GM19397 (cell line): ENCODE measurements around the gene PNMA6F.
"Not testable (repeated sequence)": the region's sequence is repeated elsewhere in the genome, so short reads cannot be mapped to it uniquely, and the experiment has no call there.

Experiments
- ATAC-seq: cut with Tn5 transposase; IDR thresholded peaks from one replicate; pipeline ENCODE4 v1.9.1; 2021; ENCODE audit warnings: mild to moderate bottlenecking, moderate library complexity; ENCODE audit not compliant: unreplicated experiment

Gene PNMA6F

GRCh38 chrX:153336121-153336894 is 14.7 kb upstream of the PNMA6F start:
- peak; percentile 39 for ATAC-seq

GRCh38 chrX:153334654-153335295 is 13.2 kb upstream of the PNMA6F start:
- ATAC-seq = no peak

GRCh38 chrX:153333821-153334653 is 12.5 kb upstream of the PNMA6F start, which contains the start of gene ZNF275:
Gene ZNF275 (plus strand): TSS chrX:153334153. CDS start chrX:153336680, 2,527 bp downstream.
- peak; percentile 95 for ATAC-seq

- ATAC-seq = no peak
Measured at GRCh38 chrX:153333266-153333665, 11.7 kb upstream of the PNMA6F start.

- no peak for ATAC-seq
Measured at GRCh38 chrX:153327561-153327960, 6.0 kb upstream of the PNMA6F start.

- ATAC-seq = no peak
Measured at GRCh38 chrX:153320555-153321184, 897 bp downstream of the PNMA6F start.

GRCh38 chrX:153320047-153320443 is 1.5 kb downstream of the PNMA6F start:
- ATAC-seq = not testable (repeated sequence)

- no peak for ATAC-seq
Measured at GRCh38 chrX:153319295-153320046, 2.1 kb downstream of the PNMA6F start.

- ATAC-seq = no peak
Measured at GRCh38 chrX:153318811-153319210, 2.8 kb downstream of the PNMA6F start.

- no peak for ATAC-seq
Measured at GRCh38 chrX:153317996-153318722, 3.4 kb downstream of the PNMA6F start.

- ATAC-seq = no peak
Measured at GRCh38 chrX:153317306-153317705, 4.3 kb downstream of the PNMA6F start.

GRCh38 chrX:153312842-153313241 is 8.7 kb downstream of the PNMA6F start:
- no peak for ATAC-seq

GRCh38 chrX:153312041-153312440 is 9.5 kb downstream of the PNMA6F start:
- no peak for ATAC-seq

GRCh38 chrX:153310901-153311300 is 10.7 kb downstream of the PNMA6F start:
- ATAC-seq = no peak

- ATAC-seq = no peak
Measured at GRCh38 chrX:153307276-153308178, 14.0 kb downstream of the PNMA6F start.

- ATAC-seq = no peak
Measured at GRCh38 chrX:153306527-153307115, 14.9 kb downstream of the PNMA6F start.

- no peak for ATAC-seq
Measured at GRCh38 chrX:153305972-153306371, 15.6 kb downstream of the PNMA6F start.
